Liver (tissue), 9 donors: ENCODE data around the gene CH25H. TPM values are rescaled to one million over a fixed set of nuclear protein-coding genes. Genes with fewer than 3 reads are reported as not detected.
"Not testable (repeated sequence)": the region's sequence is repeated elsewhere in the genome, so short reads cannot be mapped to it uniquely, and the experiment has no call there.

Experiments
- DNase-seq: peaks from one replicate; pipeline ENCODE4 v3.0.0-alpha.2; 2017; ENCODE audit warnings: low spot score
- H3K27ac ChIP-seq, 2 donors: one replicate each; pipeline ENCODE4 v1.7.0; 2013; ENCODE audit warnings: inconsistent platforms in 2 of 2, low read length in 2 of 2, control low read depth in 1 of 2, low read depth in 1 of 2, mild to moderate bottlenecking in 1 of 2
- H3K27me3 ChIP-seq, 4 donors: one replicate each; pipeline versions ENCODE4 v1.6.1 to v1.7.0; 2013; ENCODE audit warnings: low read length in 3 of 4, inconsistent platforms in 1 of 4, mild to moderate bottlenecking in 1 of 4, moderate library complexity in 1 of 4; ENCODE audit not compliant: control insufficient read depth in 4 of 4, insufficient read depth in 4 of 4
- H3K36me3 ChIP-seq, 4 donors: one replicate each; pipeline versions ENCODE4 v1.6.1 to v1.7.0; 2013; ENCODE audit warnings: low read length in 3 of 4, mild to moderate bottlenecking in 3 of 4, low read depth in 1 of 4, moderate library complexity in 1 of 4; ENCODE audit not compliant: control insufficient read depth in 4 of 4, insufficient read depth in 3 of 4
- H3K4me1 ChIP-seq, 4 donors: one replicate each; pipeline versions ENCODE4 v1.6.1 to v1.7.0; 2013; ENCODE audit warnings: low read length in 3 of 4, mild to moderate bottlenecking in 3 of 4, moderate library complexity in 1 of 4; ENCODE audit not compliant: control insufficient read depth in 4 of 4, insufficient read depth in 4 of 4
- H3K4me3 ChIP-seq, 3 donors: one replicate each; pipeline versions ENCODE4 v1.6.1 to v1.7.0; 2013; ENCODE audit warnings: low read length in 3 of 3, control low read depth in 1 of 3, low read depth in 1 of 3, mild to moderate bottlenecking in 1 of 3
- H3K9ac ChIP-seq, 2 donors: one replicate each; pipeline ENCODE4 v1.7.0; 2013; ENCODE audit warnings: low read length in 2 of 2, mild to moderate bottlenecking in 2 of 2, moderate library complexity in 2 of 2, control low read depth in 1 of 2, low read depth in 1 of 2
- H3K9me3 ChIP-seq, 4 donors: one replicate each; pipeline versions ENCODE4 v1.6.1 to v1.7.0; 2013; ENCODE audit warnings: low read length in 3 of 4; ENCODE audit not compliant: control insufficient read depth in 4 of 4
- CTCF ChIP-seq: fragments of 150-350 bp; IDR thresholded peaks from 2 replicates; pipeline ENCODE4 v1.5.1; 2017; ENCODE audit warnings: improper control_type of control experiment, low read depth, low read length; ENCODE audit not compliant: missing input control
- EGR1 ChIP-seq, 2 donors: IDR thresholded peaks; 2 replicates each; pipeline ENCODE4 v1.6.1; 2016 to 2018; ENCODE audit warnings: antibody characterized with exemption in 2 of 2, low read depth in 2 of 2
- FOXA1 ChIP-seq: IDR thresholded peaks from 2 replicates; pipeline ENCODE4 v1.6.1; 2016; ENCODE audit warnings: antibody characterized with exemption
- HNF4A ChIP-seq, 2 donors: conservative IDR thresholded peaks; 2 replicates each; pipeline ENCODE4 v1.6.1; 2016; ENCODE audit warnings: antibody characterized with exemption in 2 of 2, mild to moderate bottlenecking in 2 of 2
- JUND ChIP-seq, 2 donors: IDR thresholded peaks; 2 replicates each; pipeline ENCODE4 v1.6.1; 2016; ENCODE audit warnings: antibody characterized with exemption in 2 of 2
- NR2F2 ChIP-seq: IDR thresholded peaks from 2 replicates; pipeline ENCODE4 v1.6.1; 2016; ENCODE audit warnings: antibody characterized with exemption
- RAD21 ChIP-seq, 2 donors: IDR thresholded peaks; 2 replicates each; pipeline ENCODE4 v1.6.1; 2016; ENCODE audit warnings: antibody characterized with exemption in 2 of 2, mild to moderate bottlenecking in 2 of 2
- RXRA ChIP-seq, 2 donors: IDR thresholded peaks; 2 replicates each; pipeline ENCODE4 v1.6.1; 2017 to 2018; ENCODE audit warnings: antibody characterized with exemption in 2 of 2, mild to moderate bottlenecking in 1 of 2
- SP1 ChIP-seq: IDR thresholded peaks from 2 replicates; pipeline ENCODE4 v1.6.1; 2018; ENCODE audit warnings: antibody characterized with exemption, mild to moderate bottlenecking
- YY1 ChIP-seq: IDR thresholded peaks from 2 replicates; pipeline ENCODE4 v1.6.1; 2016; ENCODE audit warnings: antibody characterized with exemption, mild to moderate bottlenecking
- ZBTB33 ChIP-seq: IDR thresholded peaks from 2 replicates; pipeline ENCODE4 v1.6.1; 2016; ENCODE audit warnings: antibody characterized with exemption
- WGBS: extraction: QIAGEN DNeasy Blood & Tissue Kit; methylation state at CpG from one replicate; pipeline ENCODE4 v1.1.7; 2013; 5-methylcytosine and 5-hydroxymethylcytosine counted together
- polyA plus RNA-seq, 2 donors: library from polyadenylated mRNA; stranded (reverse) in 1 of 2; unstranded in 1 of 2; fragments of 200-250 nt in 1 of 2; fragments of >200 nt in 1 of 2; fragmentation: Nextera tagmentation in 1 of 2; extraction: Ambion mirVana in 1 of 2; gene quantifications; one replicate each; pipeline versions ENCODE4 v1.2.1 to v1.2.3, GENCODE V29; 2013 to 2015
- total RNA-seq, 2 donors: library from RNA; depleted of rRNA; stranded (reverse); fragments of >200 nt; gene quantifications; one replicate each; pipeline ENCODE4 v1.2.3, GENCODE V29; 2014
- TF ChIP-seq, protein P1 (sequence below): IDR thresholded peaks from 2 replicates; pipeline ENCODE4 v1.6.1; 2016; ENCODE audit warnings: antibody characterized with exemption
- donor health status: healthy.
- donor health status: healthy.
- donor health status: healthy.
- donor health status: healthy.
- donor health status: healthy.

The CH25H gene
- total and polyA plus RNA-seq, 4 donors, result 0.08 to 0.33 (median 0.25) TPM; not detected in 1

DNA sequence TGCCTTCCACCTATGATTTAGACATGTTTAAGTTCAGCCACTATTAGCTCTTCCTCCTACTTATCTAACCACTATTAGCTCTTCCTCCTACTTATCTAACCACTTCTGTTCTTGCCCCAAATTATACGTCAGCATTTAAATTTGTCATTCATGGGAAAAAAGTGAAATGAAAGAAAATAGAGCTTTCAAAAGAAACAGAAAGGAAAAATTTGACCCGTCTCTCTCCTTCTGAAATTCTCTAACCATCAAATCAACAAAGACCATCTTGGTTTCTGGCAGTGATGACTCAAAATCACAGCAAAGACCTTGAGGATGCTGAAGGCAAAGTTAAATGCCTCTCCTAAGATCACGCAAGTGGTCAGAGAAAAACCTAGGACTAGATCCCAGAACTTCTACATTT lies 41.9 kb upstream of the CH25H start (continued):
- TF ChIP-seq ZBTB33, result no peak
- TF ChIP-seq HNF4A (conservative IDR thresholded peaks at IDR 0.05), result no peak
- no peak for TF ChIP-seq RAD21 (IDR thresholded peaks at IDR 0.05)
- no peak for TF ChIP-seq JUND (IDR thresholded peaks at IDR 0.05)
- TF ChIP-seq SP1, result no peak

GRCh38 chr10:89247623-89248022 lies 40.5 kb upstream of the CH25H start:
- H3K4me1 ChIP-seq, result peaks cover 1 to 16% (median 15%) of the 10 kb centered on the region in 4 donors
- not testable (repeated sequence) for H3K4me3 ChIP-seq, H3K27me3 ChIP-seq, H3K9me3 ChIP-seq, H3K9ac ChIP-seq, H3K36me3 ChIP-seq, H3K27ac ChIP-seq, DNase-seq
- 96% methylated on average over 2 of the region's 2 CpGs for WGBS

DNA sequence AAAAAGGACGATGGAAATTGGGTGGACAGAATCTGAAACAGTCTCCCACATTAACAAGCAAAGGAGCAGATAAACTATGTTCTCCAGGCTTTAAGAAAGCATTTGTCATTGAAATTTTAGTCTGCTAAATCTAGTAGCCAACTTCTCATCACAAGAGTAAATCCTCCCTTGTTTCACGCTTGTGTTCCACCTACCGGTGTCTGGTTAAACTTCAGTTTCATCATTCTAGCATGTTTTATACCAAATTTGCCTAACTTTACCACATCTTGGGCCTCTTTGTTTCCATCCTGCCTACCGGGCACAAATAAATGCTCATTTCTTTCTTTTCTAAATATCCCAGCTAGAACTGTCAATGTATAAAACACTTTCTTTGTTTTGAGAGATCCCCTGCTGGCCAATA lies 38.7 kb upstream of the CH25H start:
- Histone ChIP-seq H3K27ac (no peak overlapping the region), H3K36me3 (peaks cover 0 to 4% (median 0%) of the 10 kb centered on the region in 4 donors), H3K4me3 (no peak overlapping the region), H3K27me3 (no peaks in the 10 kb centered on the region), H3K4me1 (peaks cover 3 to 27% (median 26%) of the 10 kb centered on the region in 4 donors), H3K9ac (no peak overlapping the region), H3K9me3 (no peaks in the 10 kb centered on the region)
- no peak for TF ChIP-seq HNF4A (conservative IDR thresholded peaks at IDR 0.05)
- TF ChIP-seq CTCF, result no peak
- TF ChIP-seq YY1, result no peak
- no peak for TF ChIP-seq NR2F2
- TF ChIP-seq RAD21 (IDR thresholded peaks at IDR 0.05), result no peak
- TF ChIP-seq EGR1 (IDR thresholded peaks at IDR 0.05; ENCODE audit: low read depth in 2 of 2), result no peak
- no peak for TF ChIP-seq FOXA1
- WGBS, result 71% methylated on average over 4 of the region's 4 CpGs
- no peak for DNase-seq

DNA sequence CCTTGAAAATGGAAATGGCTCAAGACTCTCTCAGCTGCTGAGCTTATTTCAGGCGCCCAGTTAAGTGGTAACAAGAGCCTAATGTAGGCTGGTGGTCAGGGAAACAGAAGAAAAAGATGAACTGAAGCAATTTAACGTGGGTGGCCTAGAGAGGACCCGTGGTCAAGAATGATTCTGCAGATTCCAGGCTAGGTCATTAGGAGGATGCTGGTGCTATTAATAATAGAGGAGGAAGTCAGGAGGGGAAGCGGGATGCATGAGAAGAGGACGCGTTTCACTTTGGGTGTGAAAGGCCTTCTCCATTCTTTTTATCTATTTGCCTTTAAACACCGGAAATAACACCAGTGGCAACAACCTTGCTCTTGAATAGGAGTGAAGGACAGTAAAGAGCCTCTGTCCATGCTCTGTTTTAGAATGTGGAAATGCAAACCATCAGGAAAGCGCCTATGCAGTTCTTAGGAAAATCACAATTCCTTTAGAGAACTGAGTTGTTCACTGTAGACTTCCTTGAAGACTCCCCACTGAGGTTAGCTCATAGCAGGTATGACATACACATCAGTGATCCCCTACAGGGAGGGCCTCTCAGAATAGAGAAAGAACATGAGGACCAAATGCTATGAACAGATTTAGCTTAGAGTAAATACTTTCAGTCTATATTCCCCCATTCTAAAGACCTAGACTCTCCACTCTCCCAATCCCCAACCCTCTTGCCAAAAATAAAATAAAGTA lies 35.9 kb upstream of the CH25H start:
- 59% methylated on average over 8 of the region's 8 CpGs for WGBS
- no peak overlapping the region for H3K27ac ChIP-seq
- TF ChIP-seq RXRA (IDR thresholded peaks at IDR 0.05), result peak in 1 of 2 donors; percentile 6
- TF ChIP-seq, protein P1, sequence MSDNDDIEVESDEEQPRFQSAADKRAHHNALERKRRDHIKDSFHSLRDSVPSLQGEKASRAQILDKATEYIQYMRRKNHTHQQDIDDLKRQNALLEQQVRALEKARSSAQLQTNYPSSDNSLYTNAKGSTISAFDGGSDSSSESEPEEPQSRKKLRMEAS, result no peak
- H3K4me3 ChIP-seq, result no peak overlapping the region
- no peak overlapping the region for H3K9ac ChIP-seq
- no peak for DNase-seq
- H3K27me3 ChIP-seq, result no peaks in the 10 kb centered on the region
- no peaks in the 10 kb centered on the region for H3K9me3 ChIP-seq
- H3K36me3 ChIP-seq, result peaks cover 0 to 14% (median 8%) of the 10 kb centered on the region in 4 donors
- H3K4me1 ChIP-seq, result peaks cover 2 to 28% (median 21%) of the 10 kb centered on the region in 4 donors
